IMR-90 (cell line): ENCODE measurements around the gene ISCA2. TPM values are rescaled to one million over a fixed set of nuclear protein-coding genes. Genes with fewer than 3 reads are reported as not detected.

Experiments used
- ATAC-seq: fragments of 200-7000 bp; cut with Tn5 transposase; 2 replicates; pipeline ENCODE4 v1.9.1; 2020; ENCODE audit warnings: low read depth, mild to moderate bottlenecking, moderate library complexity
- BruUV-seq: library from RNA; stranded (reverse); fragments of 400-500 nt; replicated peaks from 2 replicates; lab custom pipeline; 2021; lab: Mats Ljungman, UMichigan
- CTCF ChIA-PET: fragments of 300-600 bp; formaldehyde crosslinking; extraction: SDS; loops from one replicate; lab custom pipeline; 2021; ENCODE audit warnings: antibody characterized with exemption; lab: Yijun Ruan, JAX
- POLR2A ChIA-PET: fragments of 300-600 bp; sonication (Branson Sonifier 250); formaldehyde crosslinking; loops from one replicate; lab custom pipeline; 2022; ENCODE audit warnings: antibody characterized with exemption; ENCODE audit not compliant: unreplicated experiment; lab: Charles Lee
- DNase-seq: peaks from one replicate; pipeline ENCODE4 v3.0.0; 2013
- H2AFZ ChIP-seq: replicated peaks from 2 replicates; pipeline ENCODE3; 2013; ENCODE audit warnings: low read length, mild to moderate bottlenecking; ENCODE audit not compliant: poor library complexity
- H2AK5ac ChIP-seq: 2 replicates; pipeline ENCODE4 v1.6.1; 2013; ENCODE audit warnings: low read depth, low read length, inconsistent platforms
- H2AK9ac ChIP-seq: replicated peaks from 2 replicates; pipeline ENCODE3; 2013; ENCODE audit warnings: mild to moderate bottlenecking, low read depth, low read length, moderate library complexity; ENCODE audit not compliant: poor library complexity
- H2BK120ac ChIP-seq: 2 replicates; pipeline ENCODE4 v1.6.1; 2013; ENCODE audit warnings: low read depth, low read length, inconsistent platforms
- H2BK15ac ChIP-seq: 3 replicates; pipeline ENCODE4 v1.6.1; 2013; ENCODE audit warnings: low read depth, low read length, inconsistent platforms
- H2BK20ac ChIP-seq: 2 replicates; pipeline ENCODE4 v1.6.1; 2013; ENCODE audit warnings: low read depth, mild to moderate bottlenecking, inconsistent platforms, low read length, moderate library complexity
- H2BK5ac ChIP-seq: 2 replicates; pipeline ENCODE4 v1.6.1; 2013; ENCODE audit warnings: mild to moderate bottlenecking, low read depth, low read length, inconsistent platforms; ENCODE audit not compliant: poor library complexity, severe bottlenecking
- H3K14ac ChIP-seq: replicated peaks from 2 replicates; pipeline ENCODE4 v1.6.1; 2013; ENCODE audit warnings: low read depth, low read length, inconsistent platforms
- H3K18ac ChIP-seq: 2 replicates; pipeline ENCODE4 v1.6.1; 2013; ENCODE audit warnings: low read depth, low read length, control low read depth
- H3K23ac ChIP-seq: 2 replicates; pipeline ENCODE4 v1.6.1; 2013; ENCODE audit warnings: low read depth, low read length, inconsistent platforms
- H3K27ac ChIP-seq: 2 replicates; pipeline ENCODE4 v1.5.1; 2013; ENCODE audit warnings: mild to moderate bottlenecking, control low read depth, low read length; ENCODE audit not compliant: insufficient read depth
- H3K27me3 ChIP-seq: 2 replicates; pipeline ENCODE4 v1.6.1; 2013; ENCODE audit warnings: low read length; ENCODE audit not compliant: control insufficient read depth, insufficient read depth
- H3K36me3 ChIP-seq: 2 replicates; pipeline ENCODE4 v1.6.1; 2013; ENCODE audit warnings: low read length, mixed read lengths; ENCODE audit not compliant: control insufficient read depth, insufficient read depth
- H3K4ac ChIP-seq: 2 replicates; pipeline ENCODE4 v1.6.1; 2013; ENCODE audit warnings: low read depth, low read length, inconsistent platforms
- H3K4me1 ChIP-seq: 2 replicates; pipeline ENCODE4 v1.6.1; 2013; ENCODE audit warnings: low read length, mixed read lengths; ENCODE audit not compliant: control insufficient read depth, insufficient read depth
- H3K4me2 ChIP-seq: 2 replicates; pipeline ENCODE4 v1.6.1; 2013; ENCODE audit warnings: low read depth, mild to moderate bottlenecking, control low read depth, low read length, moderate library complexity
- H3K4me3 ChIP-seq: 2 replicates; pipeline ENCODE4 v1.5.1; 2013; ENCODE audit warnings: low read depth, mild to moderate bottlenecking, control low read depth, low read length, moderate library complexity; ENCODE audit not compliant: insufficient read depth
- H3K56ac ChIP-seq: 2 replicates; pipeline ENCODE4 v1.6.1; 2013; ENCODE audit warnings: low read length, inconsistent platforms; ENCODE audit not compliant: insufficient read depth; ENCODE audit errors: extremely low read depth
- H3K79me1 ChIP-seq, 2 experiments: 2 replicates each; pipeline ENCODE4 v1.6.1; 2013; ENCODE audit warnings: low read length in 2 of 2, inconsistent platforms in 1 of 2, low read depth in 1 of 2
- H3K9ac ChIP-seq: 2 replicates; pipeline ENCODE4 v1.6.1; 2013; ENCODE audit warnings: low read depth, low read length, control low read depth
- H3K9me1 ChIP-seq: 2 replicates; pipeline ENCODE4 v1.6.1; 2013; ENCODE audit warnings: low read length, inconsistent platforms; ENCODE audit not compliant: insufficient read depth
- H3K9me3 ChIP-seq: 2 replicates; pipeline ENCODE4 v1.6.1; 2013; ENCODE audit warnings: low read length; ENCODE audit not compliant: control insufficient read depth, insufficient read depth
- H4K20me1 ChIP-seq: 2 replicates; pipeline ENCODE4 v1.6.1; 2013; ENCODE audit warnings: low read length, inconsistent platforms; ENCODE audit not compliant: insufficient read depth
- H4K5ac ChIP-seq: 2 replicates; pipeline ENCODE4 v1.6.1; 2013; ENCODE audit warnings: mild to moderate bottlenecking, low read depth, low read length, control low read depth
- H4K8ac ChIP-seq, 2 experiments: 2 replicates each; pipeline ENCODE4 v1.6.1; 2013; ENCODE audit warnings: low read depth in 2 of 2, low read length in 2 of 2, control low read depth in 1 of 2, inconsistent platforms in 1 of 2
- H4K91ac ChIP-seq: 2 replicates; pipeline ENCODE4 v1.6.1; 2013; ENCODE audit warnings: low read depth, low read length, inconsistent platforms; ENCODE audit not compliant: insufficient read depth
- CEBPB ChIP-seq: IDR thresholded peaks from 2 replicates; pipeline ENCODE4 v1.6.1; 2012; ENCODE audit warnings: low read depth, low read length, improper control_type of control experiment
- NFE2L2 ChIP-seq: fragments of 150-350 bp; IDR thresholded peaks from 2 replicates; pipeline ENCODE4 v1.6.1; 2016; ENCODE audit warnings: low read depth, mild to moderate bottlenecking, low read length
- POLR2A ChIP-seq: IDR thresholded peaks from 2 replicates; pipeline ENCODE4 v1.6.1; 2012; ENCODE audit warnings: mild to moderate bottlenecking, low read depth, low read length
- RAD21 ChIP-seq: IDR thresholded peaks from 2 replicates; pipeline ENCODE4 v1.6.1; 2012; ENCODE audit warnings: low read length, improper control_type of control experiment
- SMC3 ChIP-seq: fragments of 150-350 bp; IDR thresholded peaks from 2 replicates; pipeline ENCODE4 v1.6.1; 2016; ENCODE audit warnings: low read depth, mild to moderate bottlenecking, antibody characterized with exemption, low read length, moderate library complexity
- WGBS, 2 experiments: methylation state at CpG; one replicate each; pipeline versions ENCODE4 v1.1.5 to v1.1.7; 2013; ENCODE audit warnings: missing lambda C conversion rate in 2 of 2; ENCODE audit not compliant: insufficient read length in 1 of 2; ENCODE audit errors: extremely low coverage in 2 of 2; 5-methylcytosine and 5-hydroxymethylcytosine counted together
- dilution Hi-C: fragments of 300-500 bp; cut with HindIII; formaldehyde crosslinking; loops from one replicate; pipeline ENCODE4 v1.14.3; 2018; ENCODE audit warnings: low sequenced_read_pairs; ENCODE audit not compliant: unreplicated experiment
- in situ Hi-C: fragments of 300-500 bp; cut with MboI; formaldehyde crosslinking; loops from 3 replicates; pipeline ENCODE4 v1.14.3; 2019; ENCODE audit warnings: low sequenced_read_pairs, inconsistent platforms, mixed read lengths
- intact Hi-C: fragments of 100-400 bp; cut with micrococcal nuclease; formaldehyde crosslinking; loops from 2 replicates; pipeline ENCODE4 v1.10.0; 2022
- polyA plus RNA-seq, 3 experiments: library from polyadenylated mRNA; depleted of rRNA; stranded (reverse); fragments of >200 nt; gene quantifications; 2 replicates each; pipeline ENCODE4 v1.2.3, GENCODE V29; 2012; ENCODE audit warnings: low replicate concordance in 1 of 3
- total RNA-seq: library from RNA; depleted of rRNA; stranded (reverse); fragments of >200 nt; gene quantifications from 2 replicates; pipeline ENCODE4 v1.2.3, GENCODE V29; 2012
- TF ChIP-seq, protein P1 (sequence below): fragments of 150-350 bp; IDR thresholded peaks from 2 replicates; pipeline ENCODE4 v1.6.1; 2016; ENCODE audit warnings: low read depth, mild to moderate bottlenecking, low read length, moderate library complexity, borderline replicate concordance
- TF ChIP-seq, protein P2 (sequence below): fragments of 150-350 bp; IDR thresholded peaks from 2 replicates; pipeline ENCODE4 v1.6.1; 2017; ENCODE audit warnings: mild to moderate bottlenecking, antibody characterized with exemption, low read length, low read depth
- TF ChIP-seq, protein P3 (sequence below): conservative IDR thresholded peaks from 2 replicates; pipeline ENCODE4 v1.5.1; 2012; ENCODE audit warnings: mild to moderate bottlenecking, low read depth, low read length, improper control_type of control experiment

ISCA2 gene
- total and polyA plus RNA-seq, 2 of the 4 experiments (the other 2 are of a cell fraction), result 5.4 to 25.7 TPM

DNA sequence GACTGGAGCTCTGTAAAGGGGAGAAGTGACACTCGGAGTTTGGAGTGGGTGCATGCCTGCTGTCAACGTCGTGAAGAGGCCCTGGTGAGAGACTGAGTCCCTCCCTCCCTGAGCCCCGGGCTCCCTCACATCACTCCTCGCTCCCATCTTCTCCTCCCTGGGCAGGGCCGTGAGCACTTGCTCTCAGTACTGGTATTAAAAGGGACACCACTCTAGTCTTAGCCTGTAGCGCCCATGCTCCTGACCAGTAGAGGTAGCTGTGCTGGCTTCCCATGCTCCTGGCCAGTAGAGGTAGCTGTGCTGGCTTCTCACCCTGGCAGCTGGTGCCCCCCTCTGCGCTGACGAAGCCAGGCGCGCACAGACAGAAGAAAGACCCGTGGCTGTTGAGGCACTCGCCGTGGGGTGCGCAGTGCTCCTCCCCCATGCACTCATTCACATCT is 14.7 kb downstream of the ISCA2 start:
- Histone ChIP-seq H3K9me3 (no peaks in the 10 kb centered on the region), H3K9me1 (peaks cover 17% of the 10 kb centered on the region; the same call in 1 of the 2 replicates), H3K27me3 (no peaks in the 10 kb centered on the region), H2BK5ac (no peak overlapping the region), H3K9ac (no peak overlapping the region), H4K8ac (no peak overlapping the region), H3K4me3 (no peak overlapping the region), H3K4me1 (peaks cover 10% of the 10 kb centered on the region), H2BK15ac (no peak overlapping the region), H2BK120ac (no peak overlapping the region), H2AFZ (no peak overlapping the region), H4K5ac (no peak overlapping the region), H3K36me3 (peaks cover 19% of the 10 kb centered on the region), H2BK20ac (no peak overlapping the region), H2AK5ac (no peak overlapping the region), H3K4ac (no peak overlapping the region), H3K14ac (no peak overlapping the region), H4K91ac (no peak overlapping the region), H3K27ac (no peak overlapping the region), H3K18ac (no peak overlapping the region), H3K56ac (no peak overlapping the region), H4K20me1 (no peaks in the 10 kb centered on the region), H2AK9ac (no peak overlapping the region), H3K4me2 (no peak overlapping the region), H3K23ac (no peak overlapping the region), H3K79me1 (peaks cover 0 to 4% of the 10 kb centered on the region in 2 experiments; a peak in 1 of 4 replicates)
- DNase-seq, result no peak
- ATAC-seq, result peak; percentile 38; the same call in 1 of the 2 replicates
- TF ChIP-seq, protein P1, sequence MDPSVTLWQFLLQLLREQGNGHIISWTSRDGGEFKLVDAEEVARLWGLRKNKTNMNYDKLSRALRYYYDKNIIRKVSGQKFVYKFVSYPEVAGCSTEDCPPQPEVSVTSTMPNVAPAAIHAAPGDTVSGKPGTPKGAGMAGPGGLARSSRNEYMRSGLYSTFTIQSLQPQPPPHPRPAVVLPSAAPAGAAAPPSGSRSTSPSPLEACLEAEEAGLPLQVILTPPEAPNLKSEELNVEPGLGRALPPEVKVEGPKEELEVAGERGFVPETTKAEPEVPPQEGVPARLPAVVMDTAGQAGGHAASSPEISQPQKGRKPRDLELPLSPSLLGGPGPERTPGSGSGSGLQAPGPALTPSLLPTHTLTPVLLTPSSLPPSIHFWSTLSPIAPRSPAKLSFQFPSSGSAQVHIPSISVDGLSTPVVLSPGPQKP, result no peak
- TF ChIP-seq, protein P2, sequence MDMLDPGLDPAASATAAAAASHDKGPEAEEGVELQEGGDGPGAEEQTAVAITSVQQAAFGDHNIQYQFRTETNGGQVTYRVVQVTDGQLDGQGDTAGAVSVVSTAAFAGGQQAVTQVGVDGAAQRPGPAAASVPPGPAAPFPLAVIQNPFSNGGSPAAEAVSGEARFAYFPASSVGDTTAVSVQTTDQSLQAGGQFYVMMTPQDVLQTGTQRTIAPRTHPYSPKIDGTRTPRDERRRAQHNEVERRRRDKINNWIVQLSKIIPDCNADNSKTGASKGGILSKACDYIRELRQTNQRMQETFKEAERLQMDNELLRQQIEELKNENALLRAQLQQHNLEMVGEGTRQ, result no peak
- TF ChIP-seq, protein P3, sequence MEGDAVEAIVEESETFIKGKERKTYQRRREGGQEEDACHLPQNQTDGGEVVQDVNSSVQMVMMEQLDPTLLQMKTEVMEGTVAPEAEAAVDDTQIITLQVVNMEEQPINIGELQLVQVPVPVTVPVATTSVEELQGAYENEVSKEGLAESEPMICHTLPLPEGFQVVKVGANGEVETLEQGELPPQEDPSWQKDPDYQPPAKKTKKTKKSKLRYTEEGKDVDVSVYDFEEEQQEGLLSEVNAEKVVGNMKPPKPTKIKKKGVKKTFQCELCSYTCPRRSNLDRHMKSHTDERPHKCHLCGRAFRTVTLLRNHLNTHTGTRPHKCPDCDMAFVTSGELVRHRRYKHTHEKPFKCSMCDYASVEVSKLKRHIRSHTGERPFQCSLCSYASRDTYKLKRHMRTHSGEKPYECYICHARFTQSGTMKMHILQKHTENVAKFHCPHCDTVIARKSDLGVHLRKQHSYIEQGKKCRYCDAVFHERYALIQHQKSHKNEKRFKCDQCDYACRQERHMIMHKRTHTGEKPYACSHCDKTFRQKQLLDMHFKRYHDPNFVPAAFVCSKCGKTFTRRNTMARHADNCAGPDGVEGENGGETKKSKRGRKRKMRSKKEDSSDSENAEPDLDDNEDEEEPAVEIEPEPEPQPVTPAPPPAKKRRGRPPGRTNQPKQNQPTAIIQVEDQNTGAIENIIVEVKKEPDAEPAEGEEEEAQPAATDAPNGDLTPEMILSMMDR, result peak; percentile 52
- TF ChIP-seq CEBPB, result no peak
- TF ChIP-seq SMC3, result peak; percentile 12; the same call in 1 of the 2 replicates
- TF ChIP-seq RAD21, result peak; percentile 15; the same call in 1 of the 2 replicates
- no peak for TF ChIP-seq POLR2A
- TF ChIP-seq NFE2L2, result no peak
- intact Hi-C loops, result no loop called here
- no TSS peak for BruUV-seq
- in situ Hi-C loops, result loop anchor here (10.0 kb wide), 1 partner anchor 286 kb away; no protein-coding TSS in a partner anchor
- POLR2A ChIA-PET, result no interaction called here
- no CpG with 5 or more reads among the region's 15 CpGs for WGBS, 2 experiments
- CTCF ChIA-PET, result no interaction called here
- dilution Hi-C loops, result no loop called here
